Vagina (tissue), 2 donors: ENCODE results near the gene SLC4A7.

Experiments used
- CTCF ChIP-seq, 3 experiments: fragments of 450-650 bp in 2 of 3; fragments of 200-600 bp in 1 of 3; sonication (generic) in 1 of 3; IDR thresholded peaks; one replicate each; pipeline ENCODE4 v1.5.1; 2017 to 2019; ENCODE audit warnings: antibody characterized with exemption in 3 of 3, mild to moderate bottlenecking in 2 of 3, moderate library complexity in 2 of 3
- POLR2A ChIP-seq, 2 donors: fragments of 450-650 bp; IDR thresholded peaks; one replicate each; pipeline ENCODE4 v1.6.1; 2017; ENCODE audit warnings: antibody characterized with exemption in 2 of 2, mild to moderate bottlenecking in 2 of 2, moderate library complexity in 2 of 2

DNA sequence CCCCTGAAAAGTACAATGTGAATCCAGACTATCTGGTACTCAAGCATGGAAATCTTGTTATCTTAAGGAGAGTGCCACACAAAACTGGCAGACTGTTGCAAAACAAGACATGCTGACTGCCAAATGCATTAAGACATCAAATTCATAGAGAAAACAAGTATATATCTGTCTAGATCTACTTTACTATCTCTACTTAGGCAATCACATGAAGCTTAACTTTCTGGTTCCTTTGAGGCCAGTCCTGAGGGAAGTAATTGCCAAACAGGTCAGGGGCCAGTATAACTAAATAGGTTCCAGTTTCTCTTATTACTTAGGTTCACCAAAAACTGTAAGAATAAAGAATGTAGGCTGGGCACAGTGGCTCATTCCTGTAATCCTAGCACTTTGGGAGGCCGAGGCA, 15.9 kb upstream of the SLC4A7 start:
- TF ChIP-seq CTCF (IDR thresholded peaks at IDR 0.05): no peak
- TF ChIP-seq POLR2A (IDR thresholded peaks at IDR 0.05): no peak
